H9 (cell line): ENCODE data around the gene PPP1R27. TPM values are rescaled to one million over a fixed set of nuclear protein-coding genes. Genes with fewer than 3 reads are reported as not detected.

Source experiments
- DNase-seq: peaks from one replicate; pipeline ENCODE4 v3.0.0-alpha.2; 2017
- H2AFZ ChIP-seq: one replicate; pipeline ENCODE4 v1.6.1; 2013; ENCODE audit warnings: mild to moderate bottlenecking, low read length, control low read depth, moderate library complexity
- H2AK5ac ChIP-seq: 2 replicates; pipeline ENCODE4 v1.6.1; 2013; ENCODE audit warnings: low read length, control low read depth, mixed read lengths; ENCODE audit not compliant: insufficient read length
- H2BK120ac ChIP-seq: one replicate; pipeline ENCODE4 v1.6.1; 2013; ENCODE audit warnings: low read depth, mild to moderate bottlenecking, low read length, control low read depth, inconsistent platforms; ENCODE audit not compliant: poor library complexity, severe bottlenecking
- H2BK12ac ChIP-seq: 2 replicates; pipeline ENCODE4 v1.6.1; 2013; ENCODE audit warnings: low read length, control low read depth, mixed read lengths, low read depth; ENCODE audit not compliant: insufficient read length
- H2BK15ac ChIP-seq: 2 replicates; pipeline ENCODE4 v1.6.1; 2013; ENCODE audit warnings: low read depth, low read length, control low read depth
- H2BK20ac ChIP-seq: one replicate; pipeline ENCODE4 v1.6.1; 2013; ENCODE audit warnings: low read depth, mild to moderate bottlenecking, low read length, control low read depth, inconsistent platforms; ENCODE audit not compliant: poor library complexity, severe bottlenecking
- H2BK5ac ChIP-seq: 2 replicates; pipeline ENCODE4 v1.6.1; 2013; ENCODE audit warnings: low read length, control low read depth, mixed read lengths; ENCODE audit not compliant: insufficient read length
- H3K14ac ChIP-seq: 2 replicates; pipeline ENCODE4 v1.6.1; 2013; ENCODE audit warnings: low read length, control low read depth; ENCODE audit not compliant: insufficient read depth
- H3K18ac ChIP-seq: 2 replicates; pipeline ENCODE4 v1.6.1; 2013; ENCODE audit warnings: low read depth, mild to moderate bottlenecking, mixed read lengths, low read length, control low read depth; ENCODE audit not compliant: insufficient read length
- H3K23ac ChIP-seq: 2 replicates; pipeline ENCODE4 v1.6.1; 2013; ENCODE audit warnings: low read length, control low read depth, mixed read lengths, low read depth; ENCODE audit not compliant: insufficient read length
- H3K23me2 ChIP-seq: 2 replicates; pipeline ENCODE4 v1.6.1; 2013; ENCODE audit warnings: low read depth, mild to moderate bottlenecking, mixed read lengths, low read length, control low read depth; ENCODE audit not compliant: insufficient read length, poor library complexity, severe bottlenecking
- H3K27ac ChIP-seq: 2 replicates; pipeline ENCODE4 v1.5.1; 2013; ENCODE audit warnings: low read length, control low read depth, mixed read lengths, low read depth; ENCODE audit not compliant: insufficient read length
- H3K27me3 ChIP-seq: 2 replicates; pipeline ENCODE4 v1.6.1; 2013; ENCODE audit warnings: low read length, control low read depth, inconsistent platforms; ENCODE audit not compliant: insufficient read depth
- H3K4ac ChIP-seq: 2 replicates; pipeline ENCODE4 v1.6.1; 2013; ENCODE audit warnings: low read depth, mild to moderate bottlenecking, control low read depth, inconsistent platforms, low read length, moderate library complexity
- H3K4me1 ChIP-seq: 2 replicates; pipeline ENCODE4 v1.6.1; 2013; ENCODE audit warnings: low read length, control low read depth, inconsistent platforms; ENCODE audit not compliant: insufficient read depth
- H3K4me2 ChIP-seq: 2 replicates; pipeline ENCODE4 v1.6.1; 2013; ENCODE audit warnings: low read length, control low read depth, mixed read lengths; ENCODE audit not compliant: insufficient read length, insufficient read depth
- H3K56ac ChIP-seq: 2 replicates; pipeline ENCODE4 v1.6.1; 2013; ENCODE audit warnings: low read depth, mild to moderate bottlenecking, mixed read lengths, low read length, control low read depth; ENCODE audit not compliant: insufficient read length
- H3K79me1 ChIP-seq: 2 replicates; pipeline ENCODE4 v1.6.1; 2013; ENCODE audit warnings: low read depth, mild to moderate bottlenecking, moderate library complexity, low read length, control low read depth, inconsistent platforms; ENCODE audit not compliant: insufficient read depth, poor library complexity, severe bottlenecking
- H3K79me2 ChIP-seq: 2 replicates; pipeline ENCODE4 v1.6.1; 2013; ENCODE audit warnings: low read length, control low read depth, inconsistent platforms; ENCODE audit not compliant: insufficient read depth
- H3K9ac ChIP-seq: 2 replicates; pipeline ENCODE4 v1.6.1; 2013; ENCODE audit warnings: low read length, control low read depth, mixed read lengths; ENCODE audit not compliant: insufficient read length; ENCODE audit errors: extremely low read depth
- H3K9me3 ChIP-seq: one replicate; pipeline ENCODE4 v1.6.1; 2013; ENCODE audit warnings: low read depth, low read length, inconsistent platforms; ENCODE audit not compliant: control insufficient read depth
- H3T11ph ChIP-seq: one replicate; pipeline ENCODE4 v1.6.1; 2013; ENCODE audit warnings: mild to moderate bottlenecking, low read length, control low read depth, inconsistent platforms
- H4K20me1 ChIP-seq: one replicate; pipeline ENCODE4 v1.6.1; 2013; ENCODE audit not compliant: control insufficient read depth, insufficient read length, insufficient read depth
- H4K5ac ChIP-seq: 2 replicates; pipeline ENCODE4 v1.6.1; 2013; ENCODE audit warnings: low read depth, mild to moderate bottlenecking, mixed read lengths, low read length, control low read depth; ENCODE audit not compliant: insufficient read length
- H4K8ac ChIP-seq: replicated peaks from 2 replicates; pipeline ENCODE4 v1.6.1; 2013; ENCODE audit warnings: low read length, control low read depth, mixed read lengths, low read depth; ENCODE audit not compliant: insufficient read length
- H4K91ac ChIP-seq: 2 replicates; pipeline ENCODE4 v1.6.1; 2013; ENCODE audit warnings: low read depth, mild to moderate bottlenecking, moderate library complexity, mixed read lengths, low read length, control low read depth; ENCODE audit not compliant: insufficient read length
- H3K27ac Mint-ChIP-seq, 3 experiments: 2 replicates in 2 of 3; 3 replicates in 1 of 3; pipeline ENCODE4 v1.8.0; 2020 to 2021; ENCODE audit warnings: mixed read lengths in 3 of 3, mild to moderate bottlenecking in 1 of 3, moderate library complexity in 1 of 3
- H3K27me3 Mint-ChIP-seq: 2 replicates; pipeline ENCODE4 v1.8.0; 2021; ENCODE audit warnings: low read depth, mild to moderate bottlenecking, moderate library complexity, mixed read lengths
- H3K36me3 Mint-ChIP-seq, 3 experiments: 2 replicates in 2 of 3; 3 replicates in 1 of 3; pipeline ENCODE4 v1.8.0; 2020 to 2021; ENCODE audit warnings: low read depth in 3 of 3, mixed read lengths in 3 of 3; ENCODE audit not compliant: insufficient read depth in 1 of 3
- H3K4me1 Mint-ChIP-seq, 2 experiments: 2 replicates each; pipeline ENCODE4 v1.8.0; 2020; ENCODE audit warnings: mixed read lengths in 2 of 2
- H3K4me3 Mint-ChIP-seq, 2 experiments: 2 replicates in 1 of 2; 3 replicates in 1 of 2; pipeline ENCODE4 v1.8.0; 2020 to 2021; ENCODE audit warnings: mild to moderate bottlenecking in 2 of 2, mixed read lengths in 2 of 2, moderate library complexity in 1 of 2
- H3K9me3 Mint-ChIP-seq, 2 experiments: 2 replicates in 1 of 2; 3 replicates in 1 of 2; pipeline ENCODE4 v1.8.0; 2020; ENCODE audit warnings: mild to moderate bottlenecking in 2 of 2, mixed read lengths in 2 of 2, moderate library complexity in 1 of 2
- WGBS: extraction: QIAGEN DNeasy Blood & Tissue Kit; methylation state at CpG from one replicate; pipeline ENCODE4 v1.1.7; 2013; ENCODE audit warnings: missing lambda C conversion rate, low lambda C conversion rate, mixed read lengths; ENCODE audit not compliant: insufficient read length; ENCODE audit errors: extremely low coverage; 5-methylcytosine and 5-hydroxymethylcytosine counted together
- total RNA-seq: library from RNA; stranded (reverse); gene quantifications from 2 replicates; pipeline ENCODE4 v1.2.1, GENCODE V29; 2021
- TF ChIP-seq, protein P1 (sequence below): fragments of 200-600 bp; sonication (generic); conservative IDR thresholded peaks from 3 replicates; pipeline ENCODE4 v1.8.0; 2021; ENCODE audit warnings: antibody characterized with exemption, mild to moderate bottlenecking

PPP1R27 gene
- total RNA-seq, 1 experiment from 2014 or later: 0.22 TPM

DNA sequence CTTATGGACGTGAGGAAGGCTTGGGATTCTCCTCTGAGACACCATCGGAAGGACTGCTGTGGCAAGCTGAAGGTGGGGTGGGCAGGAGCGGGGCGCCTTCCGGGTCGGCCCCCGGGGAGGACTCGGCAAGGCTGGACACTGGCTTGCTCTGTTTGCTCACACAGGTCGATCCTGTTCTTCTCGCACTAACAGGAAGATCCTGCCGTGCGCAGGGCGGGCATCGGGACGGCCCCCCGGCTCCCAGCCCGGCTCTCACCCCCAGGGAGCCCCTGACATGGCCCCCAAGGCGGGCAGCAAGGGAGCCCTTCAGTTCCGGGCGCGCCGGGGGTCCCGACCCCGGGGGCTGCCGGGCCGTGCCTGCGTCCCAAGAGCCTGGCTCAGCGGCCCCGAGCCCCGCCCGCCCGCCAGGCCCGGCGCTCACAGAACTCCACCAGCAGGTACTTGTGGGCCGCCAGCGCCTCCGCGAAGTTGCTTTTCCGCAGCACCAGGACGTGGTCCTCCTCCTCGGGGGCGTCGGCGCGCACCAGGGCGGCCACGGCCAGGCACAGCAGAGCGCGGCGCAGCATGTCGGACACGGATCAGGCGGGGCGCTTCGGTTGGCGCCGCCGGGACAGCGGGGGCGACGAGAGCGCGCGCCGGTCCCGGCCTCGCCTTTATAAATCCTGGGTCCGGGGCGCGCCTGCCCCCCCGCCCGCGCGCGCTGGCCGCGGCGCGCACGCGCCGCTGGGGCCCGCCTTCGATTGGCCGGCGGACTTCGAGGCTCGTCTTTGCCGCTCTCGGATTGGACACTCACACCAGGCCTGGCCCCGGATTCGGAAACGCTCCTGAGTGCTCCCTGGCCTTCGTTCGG lies 25.3 kb upstream of the PPP1R27 start, which contains the start of gene P4HB:
Gene P4HB (minus strand): TSS at position 630 of the 850 bp plus-strand sequence. CDS start 64 bp downstream, at position 566.
- Histone ChIP-seq H3K23me2 (peaks cover 10% of the 10 kb centered on the region), H4K91ac (no peak within 1 kb of the TSS), H3K9ac (peak within 1 kb of the TSS; percentile 92), H3K4me1 (peaks cover 3% of the 10 kb centered on the region; the same call in 1 of the 2 replicates), H2BK12ac (no peak within 1 kb of the TSS), H2BK20ac (no peak within 1 kb of the TSS), H3K27me3 (no peaks in the 10 kb centered on the region), H2AFZ (no peak within 1 kb of the TSS), H3K23ac (no peak within 1 kb of the TSS), H3K27ac (no peak within 1 kb of the TSS), H4K8ac (no peak within 1 kb of the TSS), H3K56ac (no peak within 1 kb of the TSS), H4K20me1 (peaks cover 2% of the 10 kb centered on the region), H3K79me2 (peaks cover 20% of the 10 kb centered on the region; the same call in 1 of the 2 replicates), H3T11ph (no peak within 1 kb of the TSS), H3K14ac (peak within 1 kb of the TSS; percentile 94), H3K79me1 (peaks cover 14% of the 10 kb centered on the region), H4K5ac (no peak within 1 kb of the TSS), H3K18ac (peak within 1 kb of the TSS; percentile 84), H3K4me2 (peak within 1 kb of the TSS; percentile 90), H2BK5ac (peak within 1 kb of the TSS; percentile 33), H3K4ac (no peak within 1 kb of the TSS), H2AK5ac (no peak within 1 kb of the TSS), H3K9me3 (no peaks in the 10 kb centered on the region), H2BK120ac (no peak within 1 kb of the TSS), H2BK15ac (no peak within 1 kb of the TSS)
- Mint-ChIP-seq H3K4me1 (peaks cover 9 to 20% of the 10 kb centered on the region in 2 experiments), H3K27ac (peak within 1 kb of the TSS; percentile 96 to 98 (median 97)), H3K36me3 (peaks cover 20 to 56% (median 53%) of the 10 kb centered on the region in 3 experiments; a peak in 6 of 7 replicates), H3K4me3 (peak within 1 kb of the TSS; percentile 82 to 94), H3K9me3 (peaks cover 0 to 3% of the 10 kb centered on the region in 2 experiments; a peak in 1 of 5 replicates), H3K27me3 (peaks cover 2% of the 10 kb centered on the region)
- whole genome bisulfite sequencing: no CpG with 5 or more reads among the region's 95 CpGs
- TF ChIP-seq, protein P1, sequence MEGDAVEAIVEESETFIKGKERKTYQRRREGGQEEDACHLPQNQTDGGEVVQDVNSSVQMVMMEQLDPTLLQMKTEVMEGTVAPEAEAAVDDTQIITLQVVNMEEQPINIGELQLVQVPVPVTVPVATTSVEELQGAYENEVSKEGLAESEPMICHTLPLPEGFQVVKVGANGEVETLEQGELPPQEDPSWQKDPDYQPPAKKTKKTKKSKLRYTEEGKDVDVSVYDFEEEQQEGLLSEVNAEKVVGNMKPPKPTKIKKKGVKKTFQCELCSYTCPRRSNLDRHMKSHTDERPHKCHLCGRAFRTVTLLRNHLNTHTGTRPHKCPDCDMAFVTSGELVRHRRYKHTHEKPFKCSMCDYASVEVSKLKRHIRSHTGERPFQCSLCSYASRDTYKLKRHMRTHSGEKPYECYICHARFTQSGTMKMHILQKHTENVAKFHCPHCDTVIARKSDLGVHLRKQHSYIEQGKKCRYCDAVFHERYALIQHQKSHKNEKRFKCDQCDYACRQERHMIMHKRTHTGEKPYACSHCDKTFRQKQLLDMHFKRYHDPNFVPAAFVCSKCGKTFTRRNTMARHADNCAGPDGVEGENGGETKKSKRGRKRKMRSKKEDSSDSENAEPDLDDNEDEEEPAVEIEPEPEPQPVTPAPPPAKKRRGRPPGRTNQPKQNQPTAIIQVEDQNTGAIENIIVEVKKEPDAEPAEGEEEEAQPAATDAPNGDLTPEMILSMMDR: no peak
- no peak for DNase-seq
